GM21526 (cell line): ENCODE data around the gene SASS6.

ENCODE experiments used
- ATAC-seq: cut with Tn5 transposase; IDR thresholded peaks from one replicate; pipeline ENCODE4 v1.9.1; 2021; ENCODE audit warnings: moderate library complexity; ENCODE audit not compliant: unreplicated experiment, low FRiP score

SASS6 gene, protein sequence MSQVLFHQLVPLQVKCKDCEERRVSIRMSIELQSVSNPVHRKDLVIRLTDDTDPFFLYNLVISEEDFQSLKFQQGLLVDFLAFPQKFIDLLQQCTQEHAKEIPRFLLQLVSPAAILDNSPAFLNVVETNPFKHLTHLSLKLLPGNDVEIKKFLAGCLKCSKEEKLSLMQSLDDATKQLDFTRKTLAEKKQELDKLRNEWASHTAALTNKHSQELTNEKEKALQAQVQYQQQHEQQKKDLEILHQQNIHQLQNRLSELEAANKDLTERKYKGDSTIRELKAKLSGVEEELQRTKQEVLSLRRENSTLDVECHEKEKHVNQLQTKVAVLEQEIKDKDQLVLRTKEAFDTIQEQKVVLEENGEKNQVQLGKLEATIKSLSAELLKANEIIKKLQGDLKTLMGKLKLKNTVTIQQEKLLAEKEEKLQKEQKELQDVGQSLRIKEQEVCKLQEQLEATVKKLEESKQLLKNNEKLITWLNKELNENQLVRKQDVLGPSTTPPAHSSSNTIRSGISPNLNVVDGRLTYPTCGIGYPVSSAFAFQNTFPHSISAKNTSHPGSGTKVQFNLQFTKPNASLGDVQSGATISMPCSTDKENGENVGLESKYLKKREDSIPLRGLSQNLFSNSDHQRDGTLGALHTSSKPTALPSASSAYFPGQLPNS

DNA sequence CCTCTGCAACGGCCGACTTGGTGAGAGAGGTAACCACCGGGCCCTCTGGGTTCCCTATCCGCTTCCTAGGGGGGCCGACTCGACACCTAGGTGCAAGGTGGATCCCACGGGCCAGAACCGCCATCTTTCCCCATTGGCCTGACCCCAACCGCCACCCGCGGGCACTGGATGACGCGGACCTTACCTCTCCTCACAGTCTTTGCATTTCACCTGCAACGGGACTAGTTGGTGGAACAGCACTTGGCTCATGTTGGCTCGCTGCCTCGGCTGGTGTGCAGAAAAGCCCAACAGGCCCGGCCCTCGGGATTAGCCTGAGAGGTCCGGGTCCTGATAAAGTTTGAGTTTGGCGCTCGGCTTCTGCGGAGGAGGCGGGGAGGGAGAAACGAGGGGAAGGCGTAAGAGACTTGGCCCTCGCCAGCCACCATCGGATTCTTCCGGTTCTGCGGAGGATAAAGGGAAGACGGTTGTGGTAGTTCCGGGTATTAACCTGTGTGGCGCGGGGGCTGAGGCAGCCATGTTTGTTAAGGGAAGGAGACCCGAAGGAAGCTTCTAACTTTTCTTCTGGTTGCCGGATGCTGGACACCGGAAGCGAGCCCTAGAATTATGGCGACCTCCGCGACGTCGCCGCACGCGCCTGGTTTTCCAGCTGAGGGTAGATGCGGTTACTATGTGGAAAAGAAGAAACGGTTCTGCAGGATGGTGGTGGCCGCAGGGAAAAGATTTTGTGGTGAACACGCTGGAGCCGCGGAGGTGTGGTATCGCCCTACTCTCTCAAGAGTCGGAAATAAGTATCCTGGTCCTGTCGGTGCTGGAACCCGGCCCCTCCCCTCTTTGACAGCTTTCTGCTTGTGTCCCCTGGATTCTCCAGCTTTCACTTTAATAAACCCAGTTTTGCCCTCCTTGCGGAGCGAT, at the start of gene SASS6, which contains the start of gene TRMT13:
Gene SASS6, minus strand, starts transcription at position 365 of the 912 bp plus-strand sequence. Its CDS starts 116 bp downstream, at position 249.
Gene TRMT13, plus strand, starts transcription at position 598 of the 912 bp plus-strand sequence. Its CDS starts 6 bp downstream, at position 604.
- ATAC-seq, result peak; percentile 88

GRCh38 chr1:100178091-100178490, 45.4 kb upstream of the SASS6 start, which contains the start of gene LRRC39:
TSS of gene LRRC39 (minus strand) at chr1:100178256. CDS start at chr1:100168516, 9,740 bp downstream.
- ATAC-seq, result no peak

DNA sequence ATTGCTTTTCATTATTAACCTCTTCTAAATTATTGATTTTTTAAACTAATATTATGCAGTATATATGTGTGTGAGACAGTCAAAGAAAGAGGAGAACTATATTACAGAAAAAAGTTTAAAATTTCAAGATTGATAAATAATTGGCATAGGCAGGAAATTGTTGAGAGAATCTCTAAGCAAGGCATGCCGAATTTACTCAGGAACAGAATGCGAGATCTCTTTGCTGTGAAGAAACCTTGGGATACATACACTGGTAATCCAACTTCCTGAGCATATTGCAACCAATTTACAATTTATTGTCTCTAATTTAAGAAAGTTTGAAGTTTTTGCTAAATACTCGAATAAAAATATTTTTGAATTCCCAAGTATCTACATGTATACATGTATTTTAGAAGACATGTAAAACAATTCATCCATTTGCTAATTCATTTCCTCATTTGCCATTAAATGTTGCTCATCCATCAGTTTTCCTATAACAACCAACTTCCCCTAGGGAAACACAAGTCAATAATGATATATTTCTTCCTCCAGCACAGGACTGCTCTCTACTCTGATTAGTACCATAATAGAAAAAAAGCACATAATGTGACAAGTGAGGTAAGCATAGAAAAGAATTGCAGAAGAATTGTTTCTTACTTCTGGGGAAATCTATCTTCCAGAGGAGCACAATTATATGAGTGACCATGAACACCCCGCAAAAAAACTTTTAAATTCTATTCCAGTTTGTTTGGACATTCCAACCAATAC, 44.7 kb upstream of the SASS6 start:
- no peak for ATAC-seq

- ATAC-seq, result no peak
Observed at GRCh38 chr1:100168051-100168450, 35.3 kb upstream of the SASS6 start.

DNA sequence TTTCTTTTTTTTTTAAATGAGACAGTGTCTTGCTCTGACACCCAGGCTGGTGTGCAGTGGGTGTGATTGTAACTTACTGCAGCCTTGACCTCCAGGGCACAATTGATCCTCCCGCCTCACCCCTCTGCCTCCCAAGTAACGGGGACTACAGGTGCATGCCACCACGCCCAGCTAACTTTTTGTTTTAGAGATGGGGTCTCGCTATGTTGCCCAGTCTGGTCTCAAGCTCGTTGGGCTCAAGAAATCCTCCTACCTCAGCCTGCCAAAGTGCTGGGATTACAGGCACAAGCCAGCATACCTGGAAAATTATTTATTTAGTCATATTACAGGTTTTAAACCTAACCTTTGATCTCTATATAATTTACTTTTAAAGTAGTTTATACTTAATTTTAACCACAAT, 32.0 kb upstream of the SASS6 start:
- ATAC-seq, result no peak

- ATAC-seq, result no peak
Observed at GRCh38 chr1:100164216-100164615, 31.5 kb upstream of the SASS6 start.

DNA sequence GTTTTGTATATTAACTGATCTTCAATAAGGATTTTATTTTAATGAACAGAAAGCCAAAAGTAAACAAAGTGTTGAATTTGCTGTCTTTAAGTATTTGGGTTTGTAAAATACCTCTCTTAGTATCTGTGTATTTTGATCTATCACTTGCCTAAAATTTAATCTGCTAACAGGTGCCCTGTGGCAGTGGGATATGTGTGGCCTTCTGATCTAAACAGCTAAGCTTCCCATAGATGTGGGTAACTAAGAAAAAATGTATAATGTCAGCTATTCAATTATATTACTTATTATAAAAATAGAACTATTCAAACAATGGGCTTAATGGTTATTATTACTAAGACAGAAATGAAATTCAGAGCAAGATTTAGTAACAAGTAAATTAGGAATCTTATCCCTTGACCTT, 30.2 kb upstream of the SASS6 start:
- no peak for ATAC-seq

DNA sequence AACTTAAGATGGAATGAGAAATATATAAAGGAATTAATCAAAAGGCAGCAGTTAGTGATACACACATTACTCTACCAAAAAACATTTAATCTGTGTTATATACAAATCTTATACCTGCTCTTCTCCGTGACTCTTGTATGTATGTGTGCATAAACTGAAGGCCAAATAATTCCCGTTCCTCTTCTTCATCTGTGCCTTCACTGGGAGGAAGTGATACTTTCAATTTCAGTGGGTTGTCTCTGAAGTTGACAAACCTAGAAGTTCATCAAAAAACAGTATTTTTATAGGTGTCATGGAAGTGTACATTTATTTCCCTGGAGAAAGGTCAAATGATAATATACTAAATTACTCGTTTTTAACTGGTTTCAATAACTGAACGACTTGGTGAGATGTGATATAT, 19.5 kb upstream of the SASS6 start:
- ATAC-seq, result peak; percentile 91

- no peak for ATAC-seq
Observed at GRCh38 chr1:100151679-100152078, 18.9 kb upstream of the SASS6 start.

DNA sequence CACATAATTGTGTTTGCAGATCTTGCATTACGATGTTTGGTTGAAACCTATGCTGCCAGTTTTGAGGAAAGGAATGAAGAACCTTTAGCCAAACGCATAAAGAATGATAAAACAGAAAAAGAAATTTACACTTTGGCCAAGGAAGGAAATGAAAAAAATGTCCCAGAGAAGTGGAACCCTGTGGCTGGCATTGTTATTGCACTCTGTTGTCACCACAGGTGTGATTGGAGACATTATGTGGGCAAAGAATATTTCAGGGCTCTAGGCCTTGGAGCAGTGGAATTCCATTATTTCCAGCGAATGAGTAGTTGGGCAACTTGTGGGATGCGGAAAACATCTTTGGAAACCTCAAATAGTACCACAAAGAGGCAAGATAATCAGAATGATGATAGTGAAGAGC, 15.1 kb upstream of the SASS6 start:
- no peak for ATAC-seq

GRCh38 chr1:100146958-100147357, 14.2 kb upstream of the SASS6 start:
- ATAC-seq, result no peak

- ATAC-seq, result no peak
Observed at GRCh38 chr1:100145116-100145515, 12.4 kb upstream of the SASS6 start.

DNA sequence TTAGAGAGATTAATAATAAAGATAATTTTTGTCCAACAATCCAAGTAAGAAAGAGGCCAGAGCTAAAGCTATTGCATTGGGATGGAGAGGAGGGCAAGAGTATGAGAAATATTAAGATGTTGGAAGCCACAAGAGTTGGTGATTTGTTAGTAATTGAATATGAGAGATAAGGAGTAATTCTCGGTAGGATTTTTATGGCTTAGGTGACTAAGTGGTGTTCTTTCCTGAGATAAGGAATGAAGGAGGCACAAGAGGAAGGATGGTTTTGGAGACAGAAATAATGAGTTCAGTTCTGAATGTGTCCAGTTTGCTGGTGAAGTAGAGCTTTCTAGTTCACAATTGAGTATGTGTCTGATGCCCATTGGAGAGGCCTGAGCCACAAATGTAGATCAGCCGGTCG, 9.6 kb upstream of the SASS6 start:
- no peak for ATAC-seq

- no peak for ATAC-seq
Observed at GRCh38 chr1:100141192-100141591, 8.5 kb upstream of the SASS6 start.

DNA sequence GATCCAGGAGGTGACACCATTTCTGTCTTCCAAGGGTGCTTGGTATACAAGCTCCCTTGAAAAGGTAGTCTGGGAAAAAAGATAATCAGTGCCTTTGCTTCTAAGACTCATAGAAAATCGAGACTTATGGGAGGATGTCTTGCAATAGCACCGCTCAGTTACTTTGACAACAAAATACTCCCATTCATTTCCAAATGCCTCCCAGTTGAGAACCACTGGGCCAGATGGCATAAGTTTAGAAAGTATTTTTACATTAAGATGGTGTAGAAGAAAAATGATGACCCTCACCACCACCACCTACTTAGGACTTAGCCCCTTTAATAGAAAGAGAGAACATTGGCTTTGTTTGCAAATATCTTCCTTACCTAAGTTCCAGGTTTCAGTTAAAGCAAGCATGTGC, 4.9 kb upstream of the SASS6 start:
- no peak for ATAC-seq

DNA sequence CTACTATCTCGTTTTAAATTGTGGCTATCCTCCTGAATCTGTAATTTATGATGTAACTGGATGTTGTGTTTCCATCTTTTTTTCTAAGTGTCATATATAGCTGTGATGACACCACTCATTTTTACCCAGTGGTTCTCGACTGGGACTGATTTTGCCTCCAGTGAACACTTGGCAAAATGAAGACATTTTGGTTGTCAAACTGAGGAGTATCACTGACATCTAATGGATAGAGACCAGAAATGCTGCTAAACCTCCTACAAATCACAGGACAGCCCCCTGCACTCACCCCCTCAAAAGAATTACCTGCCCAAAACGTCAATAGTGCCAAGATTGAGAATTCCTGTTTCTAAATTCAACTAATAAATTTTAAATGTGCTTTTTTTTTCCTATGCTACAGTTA, 2.1 kb upstream of the SASS6 start:
- no peak for ATAC-seq

- no peak for ATAC-seq
Observed at GRCh38 chr1:100131623-100132022, 1.1 kb downstream of the SASS6 start.

GRCh38 chr1:100130552-100131077, 2.1 kb downstream of the SASS6 start:
- ATAC-seq, result no peak

GRCh38 chr1:100127226-100127625, 5.5 kb downstream of the SASS6 start:
- no peak for ATAC-seq

DNA sequence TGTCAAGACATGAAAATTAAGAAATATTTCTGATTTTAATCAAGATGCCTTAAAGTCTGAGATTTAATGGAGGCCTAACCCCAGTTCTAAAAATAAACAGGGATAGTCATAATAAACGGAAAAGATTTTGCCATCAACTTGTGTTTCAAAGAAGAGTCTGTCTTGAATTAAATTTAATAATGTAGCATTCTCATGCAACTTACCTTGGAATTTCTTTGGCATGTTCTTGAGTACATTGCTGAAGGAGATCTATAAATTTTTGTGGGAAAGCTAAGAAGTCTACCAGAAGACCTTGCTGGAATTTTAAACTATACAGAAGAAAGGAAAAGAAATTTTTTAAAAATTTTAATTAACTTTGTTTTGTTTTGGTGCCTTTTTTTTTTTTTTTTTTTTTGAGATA, 10.6 kb downstream of the SASS6 start:
- no peak for ATAC-seq
